ENCODE results near the gene NEFH. TPM values are rescaled to one million over a fixed set of nuclear protein-coding genes. Genes with fewer than 3 reads are reported as not detected.

NEFH gene, protein sequence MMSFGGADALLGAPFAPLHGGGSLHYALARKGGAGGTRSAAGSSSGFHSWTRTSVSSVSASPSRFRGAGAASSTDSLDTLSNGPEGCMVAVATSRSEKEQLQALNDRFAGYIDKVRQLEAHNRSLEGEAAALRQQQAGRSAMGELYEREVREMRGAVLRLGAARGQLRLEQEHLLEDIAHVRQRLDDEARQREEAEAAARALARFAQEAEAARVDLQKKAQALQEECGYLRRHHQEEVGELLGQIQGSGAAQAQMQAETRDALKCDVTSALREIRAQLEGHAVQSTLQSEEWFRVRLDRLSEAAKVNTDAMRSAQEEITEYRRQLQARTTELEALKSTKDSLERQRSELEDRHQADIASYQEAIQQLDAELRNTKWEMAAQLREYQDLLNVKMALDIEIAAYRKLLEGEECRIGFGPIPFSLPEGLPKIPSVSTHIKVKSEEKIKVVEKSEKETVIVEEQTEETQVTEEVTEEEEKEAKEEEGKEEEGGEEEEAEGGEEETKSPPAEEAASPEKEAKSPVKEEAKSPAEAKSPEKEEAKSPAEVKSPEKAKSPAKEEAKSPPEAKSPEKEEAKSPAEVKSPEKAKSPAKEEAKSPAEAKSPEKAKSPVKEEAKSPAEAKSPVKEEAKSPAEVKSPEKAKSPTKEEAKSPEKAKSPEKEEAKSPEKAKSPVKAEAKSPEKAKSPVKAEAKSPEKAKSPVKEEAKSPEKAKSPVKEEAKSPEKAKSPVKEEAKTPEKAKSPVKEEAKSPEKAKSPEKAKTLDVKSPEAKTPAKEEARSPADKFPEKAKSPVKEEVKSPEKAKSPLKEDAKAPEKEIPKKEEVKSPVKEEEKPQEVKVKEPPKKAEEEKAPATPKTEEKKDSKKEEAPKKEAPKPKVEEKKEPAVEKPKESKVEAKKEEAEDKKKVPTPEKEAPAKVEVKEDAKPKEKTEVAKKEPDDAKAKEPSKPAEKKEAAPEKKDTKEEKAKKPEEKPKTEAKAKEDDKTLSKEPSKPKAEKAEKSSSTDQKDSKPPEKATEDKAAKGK
- total RNA-seq = 1 to 10 TPM in 1 of 2 donors, under 1 TPM in 1; 0.92 to 1.7 TPM
- 1.8 TPM for polyA plus RNA-seq (2013, experiment 1 of 2)
- polyA plus RNA-seq (2013, experiment 2 of 2) = 1.9 TPM
- long read RNA-seq, experiment 1, partial matches to known transcripts = 0 of 1 reads
- long read RNA-seq, experiment 1, other reads (novel, unspliced or antisense) = 1 of 1 reads
- long read RNA-seq, experiment 2, transcript NEFH-201 (4 exons, 3,783 nt) = major isoform, 7 of 8 reads
- long read RNA-seq, experiment 2, partial matches to known transcripts = 1 of 8 reads
- long read RNA-seq, experiment 2, other reads (novel, unspliced or antisense) = 0 of 8 reads
- long read RNA-seq, experiment 3, transcript NEFH-201 (4 exons, 3,783 nt) = major isoform, 13 of 14 reads
- long read RNA-seq, experiment 3, partial matches to known transcripts = 1 of 14 reads
- long read RNA-seq, experiment 3, other reads (novel, unspliced or antisense) = 0 of 14 reads
- long read RNA-seq, experiment 4, partial matches to known transcripts = 0 of 2 reads
- long read RNA-seq, experiment 4, other reads (novel, unspliced or antisense) = 1 of 2 reads

DNA sequence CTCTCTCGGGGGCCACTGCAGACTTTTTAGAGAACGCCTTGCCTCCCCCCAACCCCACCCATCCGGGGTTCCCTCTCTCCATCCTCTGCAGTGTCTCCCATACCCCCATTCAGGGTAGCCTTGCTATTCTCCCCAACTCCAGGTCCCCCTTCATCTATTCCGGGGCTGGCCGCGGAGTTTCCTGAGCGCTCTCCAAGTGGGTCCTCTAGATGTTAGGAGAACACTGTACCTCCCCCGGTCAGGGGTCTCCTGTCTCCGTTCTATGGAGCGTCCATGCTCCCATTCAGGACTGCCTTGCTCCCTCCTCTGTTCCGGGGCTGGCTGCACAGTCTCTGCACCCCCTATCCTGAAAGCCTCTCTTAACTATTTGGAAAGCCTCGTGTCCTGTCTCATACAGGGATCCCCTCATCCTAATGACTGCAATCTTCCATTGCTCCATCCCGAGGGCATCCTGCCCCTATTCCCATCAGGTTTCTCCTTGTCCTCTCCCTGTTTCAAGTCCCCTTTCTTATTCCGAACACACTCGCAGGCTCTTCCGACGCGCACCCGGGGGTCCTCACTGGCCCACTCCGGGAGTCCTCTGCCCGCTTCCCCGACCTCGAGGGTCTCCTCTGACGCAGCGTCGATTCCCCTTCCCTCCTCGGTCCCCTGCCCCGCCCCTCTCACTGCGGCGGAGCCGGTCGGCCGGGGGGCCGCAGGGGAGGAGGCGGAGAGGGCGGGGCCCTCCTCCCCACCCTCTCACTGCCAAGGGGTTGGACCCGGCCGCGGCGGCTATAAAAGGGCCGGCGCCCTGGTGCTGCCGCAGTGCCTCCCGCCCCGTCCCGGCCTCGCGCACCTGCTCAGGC lies at the start of gene NEFH:
Gene NEFH, plus strand, starts transcription at position 802 of the 845 bp plus-strand sequence. CDS start 45 bp downstream, outside the sequence.
- Mint-ChIP-seq H3K4me1 (peaks cover 16% of the 10 kb centered on the region), H3K4me3 (peak within 1 kb of the TSS; percentile 55), H3K36me3 (ENCODE audit: low read depth) (no peaks in the 10 kb centered on the region), H3K9me3 (peaks cover 9% of the 10 kb centered on the region), H3K27me3 (ENCODE audit: insufficient read depth) (peaks cover 67% of the 10 kb centered on the region), H3K27ac (no peak within 1 kb of the TSS)
- 9 to 12% methylated on average over 16 to 48 of the region's 48 CpGs for WGBS, 2 experiments (ENCODE audit: insufficient coverage in 1 of 2, insufficient read length in 1 of 2)
- H3K36me3 ChIP-seq (ENCODE audit: control insufficient read depth, insufficient read depth, low read length) = no peaks in the 10 kb centered on the region
- H3K4me1 ChIP-seq (ENCODE audit: control insufficient read depth, insufficient read depth, low read length) = no peaks in the 10 kb centered on the region
- no peaks in the 10 kb centered on the region for H3K9me3 ChIP-seq (ENCODE audit: control insufficient read depth, low read length)
- H3K27ac ChIP-seq (ENCODE audit: low read depth, low read length) = no peak within 1 kb of the TSS
- no peak within 1 kb of the TSS for H3K9ac ChIP-seq (ENCODE audit: extremely low read depth, low read length, poor library complexity, severe bottlenecking)
- DNase-seq = peak; percentile 63
- peak within 1 kb of the TSS; percentile 81 for H3K4me3 ChIP-seq (ENCODE audit: low read length)
- peaks cover 62% of the 10 kb centered on the region for H3K27me3 ChIP-seq (ENCODE audit: control insufficient read depth, insufficient read depth, low read length, poor library complexity, severe bottlenecking)
- TF ChIP-seq, protein P1, sequence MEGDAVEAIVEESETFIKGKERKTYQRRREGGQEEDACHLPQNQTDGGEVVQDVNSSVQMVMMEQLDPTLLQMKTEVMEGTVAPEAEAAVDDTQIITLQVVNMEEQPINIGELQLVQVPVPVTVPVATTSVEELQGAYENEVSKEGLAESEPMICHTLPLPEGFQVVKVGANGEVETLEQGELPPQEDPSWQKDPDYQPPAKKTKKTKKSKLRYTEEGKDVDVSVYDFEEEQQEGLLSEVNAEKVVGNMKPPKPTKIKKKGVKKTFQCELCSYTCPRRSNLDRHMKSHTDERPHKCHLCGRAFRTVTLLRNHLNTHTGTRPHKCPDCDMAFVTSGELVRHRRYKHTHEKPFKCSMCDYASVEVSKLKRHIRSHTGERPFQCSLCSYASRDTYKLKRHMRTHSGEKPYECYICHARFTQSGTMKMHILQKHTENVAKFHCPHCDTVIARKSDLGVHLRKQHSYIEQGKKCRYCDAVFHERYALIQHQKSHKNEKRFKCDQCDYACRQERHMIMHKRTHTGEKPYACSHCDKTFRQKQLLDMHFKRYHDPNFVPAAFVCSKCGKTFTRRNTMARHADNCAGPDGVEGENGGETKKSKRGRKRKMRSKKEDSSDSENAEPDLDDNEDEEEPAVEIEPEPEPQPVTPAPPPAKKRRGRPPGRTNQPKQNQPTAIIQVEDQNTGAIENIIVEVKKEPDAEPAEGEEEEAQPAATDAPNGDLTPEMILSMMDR (conservative IDR thresholded peaks at IDR 0.05) = no peak

DNA sequence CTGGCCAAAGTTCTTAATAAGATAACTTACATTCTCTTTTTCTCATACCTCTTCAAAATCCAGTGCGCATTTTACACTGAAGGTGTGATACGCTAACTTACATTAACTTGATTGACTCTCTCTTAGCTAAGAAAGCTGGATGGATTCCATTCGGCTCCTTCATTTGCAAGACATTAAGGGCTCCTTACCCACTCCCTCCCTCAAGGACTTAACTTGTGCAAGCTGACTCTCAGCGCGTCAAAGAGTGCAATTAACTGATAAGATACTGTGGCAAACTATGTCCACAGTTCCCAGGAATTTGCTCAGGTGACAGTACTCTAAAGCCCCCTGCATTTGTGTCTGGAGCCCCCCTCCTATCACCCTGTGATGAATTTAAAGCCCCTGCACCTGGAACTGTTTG lies 48.0 kb upstream of the NEFH start:
- TF ChIP-seq, protein P1 (conservative IDR thresholded peaks at IDR 0.05) = no peak
- H3K4me1 ChIP-seq (ENCODE audit: control insufficient read depth, insufficient read depth, low read length) = peaks cover 4% of the 10 kb centered on the region
- Mint-ChIP-seq H3K36me3 (ENCODE audit: low read depth) (no peaks in the 10 kb centered on the region), H3K27ac (peak overlapping the region; percentile 94), H3K4me1 (peaks cover 23% of the 10 kb centered on the region), H3K4me3 (peak overlapping the region; percentile 26), H3K27me3 (ENCODE audit: insufficient read depth) (no peaks in the 10 kb centered on the region), H3K9me3 (no peaks in the 10 kb centered on the region)
- peak; percentile 54 for DNase-seq
- no peak overlapping the region for H3K27ac ChIP-seq (ENCODE audit: low read depth, low read length)
- no peaks in the 10 kb centered on the region for H3K36me3 ChIP-seq (ENCODE audit: control insufficient read depth, insufficient read depth, low read length)
- H3K9me3 ChIP-seq (ENCODE audit: control insufficient read depth, low read length) = no peaks in the 10 kb centered on the region
- H3K27me3 ChIP-seq (ENCODE audit: control insufficient read depth, insufficient read depth, low read length, poor library complexity, severe bottlenecking) = no peaks in the 10 kb centered on the region
- WGBS, 2 experiments (ENCODE audit: insufficient coverage in 1 of 2, insufficient read length in 1 of 2) = 29 to 48% methylated on average over 5 of the region's 5 CpGs
- no peak overlapping the region for H3K4me3 ChIP-seq (ENCODE audit: low read length)
- H3K9ac ChIP-seq (ENCODE audit: extremely low read depth, low read length, poor library complexity, severe bottlenecking) = no peak overlapping the region
